Fibroblast of the aortic adventitia (primary cell): ENCODE results near the gene MXD3. TPM values are rescaled to one million over a fixed set of nuclear protein-coding genes. Genes with fewer than 3 reads are reported as not detected.

Source experiments
- DNase-seq: peaks from one replicate; pipeline ENCODE4 v3.0.0-alpha.2; 2010; ENCODE audit warnings: low read depth
- H3K4me3 ChIP-seq: 2 replicates; pipeline ENCODE4 v1.5.1; 2011; ENCODE audit warnings: low read depth, mild to moderate bottlenecking, control low read depth, low read length, moderate library complexity
- CTCF ChIP-seq: IDR thresholded peaks from 2 replicates; pipeline ENCODE4 v1.5.1; 2011; ENCODE audit warnings: mild to moderate bottlenecking, low read length, control low read depth, inconsistent platforms; ENCODE audit not compliant: insufficient read depth
- total RNA-seq: library from RNA; depleted of rRNA; stranded (reverse); fragments of >200 nt; gene quantifications from 2 replicates; pipeline ENCODE4 v1.2.3, GENCODE V29; 2012; ENCODE audit warnings: low replicate concordance

Gene MXD3
- total RNA-seq, 1 donor = 17.5 TPM

DNA sequence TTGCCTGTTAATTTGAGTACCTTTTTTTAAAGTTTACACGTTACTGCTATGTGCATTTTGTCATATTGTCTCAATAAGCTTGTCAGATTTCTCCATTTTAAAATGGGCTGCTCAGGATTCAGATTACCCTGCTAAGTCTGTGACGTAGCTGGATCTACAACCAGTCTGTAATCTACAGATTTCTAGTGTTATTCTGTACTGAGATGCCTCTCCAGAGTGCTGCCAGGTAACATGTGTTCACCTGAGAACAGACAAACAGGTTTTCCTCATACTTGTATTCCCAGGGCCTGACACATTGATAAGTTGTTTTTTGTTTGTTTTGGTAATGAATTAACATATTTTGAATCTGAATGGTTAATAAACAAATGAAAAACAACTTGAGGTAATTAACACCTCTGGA is 23.5 kb downstream of the MXD3 start:
- no peak overlapping the region for H3K4me3 ChIP-seq
- TF ChIP-seq CTCF = no peak
- DNase-seq = no peak

DNA sequence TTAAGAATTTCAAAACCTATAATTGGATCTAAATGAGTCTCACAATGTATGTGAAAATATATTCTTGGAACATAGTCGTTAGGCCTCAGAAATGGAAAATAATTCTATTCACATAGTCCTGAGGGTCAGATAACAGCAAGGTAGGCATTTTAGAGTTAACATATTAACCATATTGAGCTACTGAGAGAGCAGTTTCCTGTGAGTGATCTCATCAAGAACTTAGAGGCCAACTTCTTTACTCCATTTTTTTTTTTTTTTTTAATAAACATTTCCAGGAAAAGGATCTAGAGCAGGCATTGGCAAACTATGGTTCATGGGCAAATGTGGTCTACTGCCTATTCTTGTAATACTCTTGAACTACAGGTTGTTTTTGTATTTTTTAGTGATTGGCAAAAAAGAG is 34.8 kb downstream of the MXD3 start:
- DNase-seq = no peak
- H3K4me3 ChIP-seq = no peak overlapping the region
- no peak for TF ChIP-seq CTCF

GRCh38 chr5:177275883-177276282 is 35.8 kb downstream of the MXD3 start:
- DNase-seq = no peak
- TF ChIP-seq CTCF = no peak
- H3K4me3 ChIP-seq = no peak overlapping the region

- TF ChIP-seq CTCF = no peak
- no peak overlapping the region for H3K4me3 ChIP-seq
- DNase-seq = no peak
These were observed 40.6 kb downstream of the MXD3 start for GRCh38 chr5:177271113-177271512.

DNA sequence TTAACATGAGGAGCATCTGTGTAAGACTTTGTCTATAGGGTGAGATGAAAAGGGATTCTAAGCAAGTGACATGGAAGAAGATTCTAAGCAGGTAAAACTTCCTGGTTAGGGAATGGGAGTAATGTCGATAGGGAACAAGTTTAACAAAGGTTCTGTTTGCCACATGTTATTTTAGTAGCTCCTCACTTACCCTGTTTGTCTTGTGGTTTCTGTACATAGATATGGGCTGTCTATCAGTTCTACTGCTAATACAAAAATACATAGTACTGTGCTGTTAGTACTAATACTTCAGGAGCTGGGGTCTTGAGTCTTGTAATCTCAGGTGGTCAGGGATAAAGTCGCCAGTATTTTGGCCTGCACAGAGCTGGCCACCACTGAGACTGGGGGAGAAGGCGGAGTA is 41.0 kb downstream of the MXD3 start:
- no peak for TF ChIP-seq CTCF
- DNase-seq = no peak
- no peak overlapping the region for H3K4me3 ChIP-seq

DNA sequence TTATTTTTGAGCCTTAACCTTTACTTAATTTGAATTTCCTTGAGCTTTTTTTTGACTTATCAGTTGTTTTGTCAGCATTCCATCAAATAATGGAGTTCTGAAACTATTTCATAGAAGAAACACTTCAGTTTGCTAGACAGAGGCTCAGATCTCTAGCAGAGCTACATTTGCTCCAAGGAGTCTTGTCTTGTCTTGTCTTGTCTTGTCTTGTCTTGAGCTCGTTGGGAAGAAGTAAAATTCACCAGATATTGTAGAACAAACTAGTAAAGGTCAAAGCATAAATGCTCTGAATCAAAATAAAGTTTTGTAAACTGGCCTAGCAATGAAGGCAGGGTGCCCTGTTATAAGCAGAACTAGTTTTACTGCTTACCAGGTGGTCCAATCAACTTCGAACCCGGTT is 41.7 kb downstream of the MXD3 start:
- H3K4me3 ChIP-seq = no peak overlapping the region
- no peak for TF ChIP-seq CTCF
- no peak for DNase-seq

GRCh38 chr5:177269232-177269895 is 42.3 kb downstream of the MXD3 start:
- no peak for DNase-seq
- TF ChIP-seq CTCF = no peak
- H3K4me3 ChIP-seq = no peak overlapping the region
